H1 (cell line): ENCODE data around the gene ASMTL. TPM values are rescaled to one million over a fixed set of nuclear protein-coding genes. Genes with fewer than 3 reads are reported as not detected.

ENCODE experiments used
- CTCF ChIA-PET: fragments of 300-600 bp; sonication (Branson Sonifier 250); formaldehyde crosslinking; loops from one replicate; lab custom pipeline; 2021; ENCODE audit not compliant: partially characterized antibody; lab: Charles Lee
- POLR2A ChIA-PET: fragments of 300-600 bp; sonication (Branson Sonifier 250); formaldehyde crosslinking; loops from one replicate; lab custom pipeline; 2021; ENCODE audit warnings: inconsistent platforms; ENCODE audit not compliant: partially characterized antibody; lab: Charles Lee
- DNase-seq, 2 experiments: peaks; one replicate each; pipeline versions ENCODE4 v3.0.0 to v3.0.0-alpha.2; 2010 to 2022; ENCODE audit warnings: low spot score in 2 of 2, low read depth in 1 of 2, mixed read lengths in 1 of 2
- FAIRE-seq: peaks from 2 replicates; lab custom pipeline; 2011; peaks lifted over from hg19 to GRCh38; lab: Jason Lieb, UNC
- H2AFZ ChIP-seq: 2 replicates; pipeline ENCODE4 v1.8.1; 2012; ENCODE audit warnings: low read length, inconsistent platforms
- H2AK5ac ChIP-seq: 2 replicates; pipeline ENCODE4 v1.6.1; 2013; ENCODE audit warnings: low read depth, low read length
- H2BK120ac ChIP-seq: replicated peaks from 2 replicates; pipeline ENCODE3; 2013; ENCODE audit warnings: low read depth, low read length, inconsistent platforms
- H2BK12ac ChIP-seq: 2 replicates; pipeline ENCODE4 v1.6.1; 2013; ENCODE audit warnings: low read depth, low read length
- H2BK15ac ChIP-seq: 2 replicates; pipeline ENCODE4 v1.6.1; 2013; ENCODE audit warnings: low read length
- H2BK20ac ChIP-seq: 2 replicates; pipeline ENCODE4 v1.6.1; 2013; ENCODE audit warnings: low read length
- H2BK5ac ChIP-seq: 2 replicates; pipeline ENCODE4 v1.6.1; 2013; ENCODE audit warnings: low read depth, low read length
- H3K14ac ChIP-seq: 2 replicates; pipeline ENCODE4 v1.6.1; 2013; ENCODE audit warnings: inconsistent platforms; ENCODE audit not compliant: insufficient read length
- H3K18ac ChIP-seq: 2 replicates; pipeline ENCODE4 v1.6.1; 2013; ENCODE audit warnings: low read length; ENCODE audit errors: extremely low read depth
- H3K23ac ChIP-seq: 2 replicates; pipeline ENCODE4 v1.6.1; 2013; ENCODE audit warnings: inconsistent platforms; ENCODE audit not compliant: insufficient read length
- H3K23me2 ChIP-seq: 2 replicates; pipeline ENCODE4 v1.6.1; 2013; ENCODE audit warnings: low read depth, low read length
- H3K27ac ChIP-seq: 2 replicates; pipeline ENCODE4 v1.6.1; 2011; ENCODE audit warnings: low read depth, low read length, inconsistent platforms
- H3K27me3 ChIP-seq, 4 experiments: replicated peaks in 1 of 4; 1 replicate in 1 of 4; 2 replicates in 3 of 4; pipeline versions ENCODE4 v1.6.1 to v1.8.1; 2011 to 2013; ENCODE audit warnings: low read length in 3 of 4, mild to moderate bottlenecking in 3 of 4, inconsistent platforms in 2 of 4, mixed read lengths in 2 of 4, moderate library complexity in 1 of 4; ENCODE audit not compliant: control insufficient read depth in 3 of 4, insufficient read depth in 3 of 4; ENCODE audit errors: extremely low read depth in 1 of 4
- H3K36me3 ChIP-seq, 4 experiments: 2 replicates each; pipeline versions ENCODE4 v1.6.1 to v1.8.1; 2011 to 2013; ENCODE audit warnings: mild to moderate bottlenecking in 4 of 4, low read length in 3 of 4, moderate library complexity in 2 of 4, control low read depth in 1 of 4, inconsistent platforms in 1 of 4; ENCODE audit not compliant: insufficient read depth in 4 of 4, control insufficient read depth in 2 of 4
- H3K4ac ChIP-seq: replicated peaks from 2 replicates; pipeline ENCODE3; 2013; ENCODE audit warnings: low read length, low read depth, mixed read lengths, inconsistent platforms; ENCODE audit not compliant: insufficient read length
- H3K4me1 ChIP-seq, 4 experiments: replicated peaks in 1 of 4; 1 replicate in 1 of 4; 2 replicates in 3 of 4; pipeline versions ENCODE4 v1.6.1 to v1.8.1; 2011 to 2013; ENCODE audit warnings: low read length in 3 of 4, inconsistent platforms in 2 of 4, mixed read lengths in 1 of 4; ENCODE audit not compliant: insufficient read depth in 4 of 4, control insufficient read depth in 3 of 4
- H3K4me2 ChIP-seq, 2 experiments: 2 replicates each; pipeline versions ENCODE4 v1.6.1 to v1.8.1; 2011 to 2013; ENCODE audit warnings: low read depth in 2 of 2, low read length in 2 of 2, control low read depth in 1 of 2, inconsistent platforms in 1 of 2, mild to moderate bottlenecking in 1 of 2; ENCODE audit not compliant: insufficient read depth in 1 of 2
- H3K4me3 ChIP-seq, 4 experiments: fragments of 200-600, 300-600 bp in 1 of 4; sonication (generic), shearing (Covaris generic), sonication (Bioruptor Twin) in 1 of 4; 2 replicates each; pipeline versions ENCODE4 v1.5.1 to v1.8.1; 2011 to 2016; ENCODE audit warnings: low read length in 4 of 4, low read depth in 3 of 4, control low read depth in 2 of 4, inconsistent platforms in 2 of 4, mild to moderate bottlenecking in 2 of 4, mixed read lengths in 1 of 4, moderate library complexity in 1 of 4; ENCODE audit not compliant: insufficient read depth in 2 of 4; ENCODE audit errors: extremely low read depth in 1 of 4
- H3K56ac ChIP-seq: replicated peaks from 2 replicates; pipeline ENCODE3; 2013; ENCODE audit warnings: low read depth, mild to moderate bottlenecking, mixed read lengths, low read length, inconsistent platforms; ENCODE audit not compliant: insufficient read length
- H3K79me1 ChIP-seq: 2 replicates; pipeline ENCODE4 v1.6.1; 2013; ENCODE audit warnings: low read depth, low read length, control low read depth
- H3K79me2 ChIP-seq, 2 experiments: 2 replicates each; pipeline versions ENCODE4 v1.6.1 to v1.8.1; 2012 to 2013; ENCODE audit warnings: low read length in 2 of 2, mild to moderate bottlenecking in 2 of 2, inconsistent platforms in 1 of 2; ENCODE audit not compliant: insufficient read depth in 2 of 2, control insufficient read depth in 1 of 2
- H3K9ac ChIP-seq, 4 experiments: replicated peaks in 1 of 4; 1 replicate in 1 of 4; 2 replicates in 3 of 4; pipeline versions ENCODE4 v1.6.1 to v1.8.1; 2011 to 2013; ENCODE audit warnings: low read depth in 3 of 4, low read length in 3 of 4, control low read depth in 2 of 4, mild to moderate bottlenecking in 2 of 4, moderate library complexity in 2 of 4, inconsistent platforms in 1 of 4; ENCODE audit errors: extremely low read depth in 1 of 4
- H3K9me3 ChIP-seq, 2 experiments: 2 replicates each; pipeline versions ENCODE4 v1.6.1 to v1.8.1; 2012 to 2013; ENCODE audit warnings: mild to moderate bottlenecking in 2 of 2, moderate library complexity in 2 of 2, control low read depth in 1 of 2, inconsistent platforms in 1 of 2, low read depth in 1 of 2, low read length in 1 of 2, mixed read lengths in 1 of 2; ENCODE audit not compliant: insufficient read depth in 2 of 2
- H4K20me1 ChIP-seq, 2 experiments: replicated peaks in 1 of 2; 2 replicates each; pipeline versions ENCODE3 to v1.8.1; 2011 to 2013; ENCODE audit warnings: inconsistent platforms in 2 of 2, low read length in 2 of 2, mild to moderate bottlenecking in 1 of 2; ENCODE audit not compliant: insufficient read depth in 2 of 2, control insufficient read depth in 1 of 2
- H4K5ac ChIP-seq: 2 replicates; pipeline ENCODE4 v1.6.1; 2013; ENCODE audit warnings: low read length, low read depth, mixed read lengths, inconsistent platforms; ENCODE audit not compliant: insufficient read length
- H4K8ac ChIP-seq: 2 replicates; pipeline ENCODE4 v1.8.0; 2013; ENCODE audit warnings: mild to moderate bottlenecking, moderate library complexity, low read length, inconsistent platforms; ENCODE audit not compliant: insufficient read depth; ENCODE audit errors: extremely low read depth
- H4K91ac ChIP-seq: replicated peaks from 2 replicates; pipeline ENCODE3; 2013; ENCODE audit warnings: low read length, mixed read lengths, inconsistent platforms; ENCODE audit not compliant: insufficient read length
- BACH1 ChIP-seq: IDR thresholded peaks from 2 replicates; pipeline ENCODE4 v1.6.1; 2012; ENCODE audit warnings: low read length, improper control_type of control experiment
- BCL11A ChIP-seq, 2 experiments: IDR thresholded peaks; one replicate each; pipeline ENCODE4 v1.6.1; 2011; ENCODE audit warnings: low read depth in 2 of 2, low read length in 2 of 2, mild to moderate bottlenecking in 2 of 2
- CHD1 ChIP-seq: IDR thresholded peaks from 2 replicates; pipeline ENCODE4 v1.6.1; 2012; ENCODE audit warnings: low read depth, low read length, improper control_type of control experiment
- CHD2 ChIP-seq: IDR thresholded peaks from 2 replicates; pipeline ENCODE4 v1.6.1; 2012; ENCODE audit warnings: low read length, improper control_type of control experiment
- HDAC2 ChIP-seq, 2 experiments: fragments of 300-600 bp in 1 of 2; sonication (generic) in 1 of 2; IDR thresholded peaks; 2 replicates each; pipeline ENCODE4 v1.6.1; 2011 to 2012; ENCODE audit warnings: low read depth in 2 of 2, low read length in 2 of 2, mild to moderate bottlenecking in 2 of 2, moderate library complexity in 2 of 2, borderline replicate concordance in 1 of 2, inconsistent platforms in 1 of 2
- JUND ChIP-seq: IDR thresholded peaks from 2 replicates; pipeline ENCODE4 v1.6.1; 2011; ENCODE audit warnings: mild to moderate bottlenecking, improper control_type of control experiment, low read length
- MAFK ChIP-seq: IDR thresholded peaks from 2 replicates; pipeline ENCODE4 v1.6.1; 2012; ENCODE audit warnings: low read depth, mild to moderate bottlenecking, improper control_type of control experiment, low read length
- WGBS, 2 experiments: shearing (Covaris generic) in 1 of 2; methylation state at CpG; one replicate each; pipeline versions ENCODE4 v1.1.6 to v1.1.7; 2013 to 2015; ENCODE audit warnings: low lambda C conversion rate in 2 of 2, mixed read lengths in 2 of 2, inconsistent platforms in 1 of 2, low coverage in 1 of 2, missing lambda C conversion rate in 1 of 2; ENCODE audit not compliant: insufficient replicate concordance in 2 of 2, insufficient coverage in 1 of 2, insufficient read length in 1 of 2; ENCODE audit errors: extremely low coverage in 1 of 2, missing lambda C conversion rate in 1 of 2; 5-methylcytosine and 5-hydroxymethylcytosine counted together
- polyA plus RNA-seq, 7 experiments: library from polyadenylated mRNA; depleted of rRNA in 3 of 7; stranded (reverse) in 5 of 7; unstranded in 2 of 7; fragments of >200 nt in 5 of 7; fragments of 200-250 nt in 2 of 7; gene quantifications; 1 replicate in 5 of 7; 2 replicates in 1 of 7; 4 replicates in 1 of 7; pipeline versions ENCODE4 v1.2.1 to v1.2.3, GENCODE V29; 2011 to 2013; ENCODE audit warnings: missing spikeins in 2 of 7, mixed read lengths in 2 of 7
- total RNA-seq: library from RNA; stranded (reverse); fragmentation: NEBNext Ultra II Directional; extraction: Animal tissue kit (Norgen Biotek cat#: 25700); gene quantifications from 2 replicates; pipeline ENCODE4 v1.2.1, GENCODE V29; 2021

ASMTL gene
- total and polyA plus RNA-seq, 2 of the 8 experiments (the other 6 are each of a cell fraction or from before 2014, with no cell fraction given): 75.6 to 81.4 TPM

- Histone ChIP-seq H2BK20ac (no peak overlapping the region), H3K23me2 (peaks cover 15% of the 10 kb centered on the region; the same call in 1 of the 2 replicates), H3K18ac (no peak overlapping the region), H4K20me1 (peaks cover 5 to 30% of the 10 kb centered on the region in 2 experiments), H2BK15ac (no peak overlapping the region), H3K79me2 (peaks cover 3 to 41% of the 10 kb centered on the region in 2 experiments), H3K4ac (no peak overlapping the region), H2AFZ (no peak overlapping the region), H3K27me3 (no peaks in the 10 kb centered on the region), H3K9ac (no peak overlapping the region), H3K4me2 (no peak overlapping the region; a peak in 1 of 4 replicates), H4K91ac (no peak overlapping the region), H4K8ac (no peak overlapping the region), H3K56ac (peak overlapping the region; percentile 69), H3K4me3 (no peak overlapping the region), H4K5ac (no peak overlapping the region), H3K23ac (no peak overlapping the region), H2AK5ac (no peak overlapping the region), H3K4me1 (peaks cover 0 to 6% (median under 1%) of the 10 kb centered on the region in 4 experiments; a peak in 4 of 7 replicates), H3K27ac (no peak overlapping the region), H2BK12ac (no peak overlapping the region), H3K36me3 (peaks cover 0 to 27% (median 6%) of the 10 kb centered on the region in 4 experiments; a peak in 6 of 8 replicates), H3K14ac (no peak overlapping the region), H3K9me3 (no peaks in the 10 kb centered on the region), H3K79me1 (peaks cover 13% of the 10 kb centered on the region), H2BK5ac (no peak overlapping the region), H2BK120ac (no peak overlapping the region)
- ChIA-PET POLR2A (no interaction called here), CTCF (no interaction called here)
- TF ChIP-seq MAFK: no peak
- no peak for TF ChIP-seq BCL11A (IDR thresholded peaks at IDR 0.05; ENCODE audit: low read depth in 2 of 2, low read length in 2 of 2)
- no peak for TF ChIP-seq CHD1
- no peak for TF ChIP-seq CHD2
- TF ChIP-seq HDAC2 (IDR thresholded peaks at IDR 0.05; ENCODE audit: borderline replicate concordance in 1 of 2, low read depth in 2 of 2, low read length in 2 of 2): no peak
- TF ChIP-seq BACH1: no peak
- no peak for TF ChIP-seq JUND
- 95% methylated on average over 5 of the region's 5 CpGs; no CpG with 5 or more reads in 1 of the 2 experiments for WGBS, 2 experiments
- FAIRE-seq: no peak
- DNase-seq: no peak
These were observed 57.0 kb downstream of the ASMTL start for GRCh38 chrX:1395646-1396216.
